Umbilical cord (tissue), 2 donors: ENCODE measurements around the gene CYB561A3. TPM values are rescaled to one million over a fixed set of nuclear protein-coding genes. Genes with fewer than 3 reads are reported as not detected.

Experiments
- DNase-seq: peaks from one replicate; pipeline ENCODE4 v3.0.0-alpha.2; 2015; ENCODE audit warnings: low spot score
- total RNA-seq: library from RNA; depleted of rRNA; stranded (reverse); fragments of >200 nt; gene quantifications from one replicate; pipeline ENCODE4 v1.2.3, GENCODE V29; 2014; ENCODE audit warnings: low replicate concordance; ENCODE audit not compliant: insufficient read depth

Gene CYB561A3
- total RNA-seq, 1 donor from 2014 or later, result 26.2 TPM

DNA sequence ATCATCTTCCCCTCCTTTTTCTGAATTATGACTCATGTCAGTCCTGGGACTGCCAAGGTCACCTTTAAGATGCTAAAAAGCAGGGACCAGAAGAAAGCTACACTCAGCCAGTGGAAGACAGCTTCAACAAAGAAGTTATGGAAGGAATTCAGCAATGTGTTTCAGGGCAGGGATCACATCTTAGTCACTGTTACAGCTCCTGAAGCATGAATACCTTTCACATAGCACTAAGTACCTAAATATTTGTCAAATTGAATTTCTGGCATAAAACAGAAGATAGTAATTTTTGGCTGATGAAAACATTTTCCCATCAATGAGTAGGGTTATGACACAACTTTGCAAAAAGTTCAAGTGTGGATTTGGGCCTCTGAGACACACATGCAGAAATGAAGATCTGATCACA, 34.0 kb downstream of the CYB561A3 start:
- DNase-seq, result no peak

DNA sequence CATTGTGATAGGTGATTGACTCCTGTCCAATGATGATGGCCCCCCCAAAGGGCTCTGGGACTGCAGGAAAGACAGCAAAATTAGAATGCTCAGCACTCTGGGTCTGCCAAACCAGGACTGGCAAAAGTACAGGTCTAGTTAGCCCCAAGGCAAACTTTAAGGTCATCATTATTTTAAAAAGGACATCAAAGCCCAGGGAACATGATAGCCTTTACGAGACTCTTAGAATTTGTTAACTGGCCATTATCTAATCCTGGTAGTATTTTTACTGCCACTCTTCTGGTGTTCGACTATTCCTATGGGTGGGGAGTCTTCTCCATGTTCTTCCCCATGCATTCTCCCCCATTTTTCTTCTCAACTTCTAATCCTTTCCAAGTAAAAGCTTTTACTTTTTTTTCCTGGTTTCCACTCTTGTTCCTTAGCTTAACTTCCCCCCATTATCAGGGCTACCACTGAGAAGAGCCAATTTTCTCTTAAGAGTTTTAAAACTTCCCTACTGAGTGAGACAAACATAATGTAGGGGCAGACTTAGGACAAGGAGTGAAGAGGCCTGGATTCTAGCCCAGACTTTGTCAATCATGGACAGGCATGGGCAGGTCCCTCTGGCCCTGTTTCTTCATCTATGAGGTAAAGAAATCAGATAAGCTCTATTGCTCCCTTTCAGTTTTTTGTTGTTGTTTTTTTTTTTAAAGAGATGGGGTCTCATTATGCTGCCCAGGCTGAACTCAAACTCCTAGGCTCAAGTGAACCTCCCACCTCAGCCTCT, 35.9 kb downstream of the CYB561A3 start:
- peak; percentile 60 for DNase-seq

DNA sequence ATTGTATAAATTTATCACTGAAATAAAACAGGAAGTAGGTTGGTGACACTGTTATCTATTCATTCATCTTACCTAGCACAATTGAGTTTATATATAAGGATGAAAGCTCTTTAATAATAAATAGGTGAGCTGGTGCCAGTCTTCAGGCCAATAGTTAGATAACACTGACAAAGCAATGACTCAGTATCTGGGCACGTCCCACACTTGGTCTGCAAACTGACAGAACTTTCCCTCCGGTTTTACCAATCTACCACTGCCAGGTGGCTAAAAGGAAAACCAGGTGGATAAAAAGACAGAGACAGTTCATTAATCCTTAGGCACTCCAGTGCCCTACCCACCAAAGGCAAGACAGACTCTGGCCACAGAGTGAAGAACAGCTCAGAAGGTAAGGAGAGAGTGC, 46.4 kb downstream of the CYB561A3 start:
- DNase-seq, result no peak

DNA sequence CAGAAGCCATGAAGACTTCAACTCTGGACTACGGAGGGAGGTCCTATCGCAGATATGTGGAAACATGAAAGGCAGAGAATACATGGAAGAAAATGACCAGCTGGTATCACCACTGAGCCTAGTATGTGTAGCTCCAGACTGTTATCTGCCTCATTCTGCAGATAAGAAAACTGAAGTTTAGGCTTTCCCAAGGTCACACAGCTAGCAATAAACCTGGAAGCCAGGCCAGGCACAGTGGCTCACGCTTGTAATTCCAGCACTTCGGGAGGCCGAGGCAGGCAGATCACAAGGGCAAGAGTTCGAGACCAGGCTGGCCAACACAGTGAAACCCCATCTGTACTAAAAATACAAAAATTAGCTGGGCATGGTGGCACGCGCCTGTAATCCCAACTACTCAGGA, 50.9 kb downstream of the CYB561A3 start:
- no peak for DNase-seq

DNA sequence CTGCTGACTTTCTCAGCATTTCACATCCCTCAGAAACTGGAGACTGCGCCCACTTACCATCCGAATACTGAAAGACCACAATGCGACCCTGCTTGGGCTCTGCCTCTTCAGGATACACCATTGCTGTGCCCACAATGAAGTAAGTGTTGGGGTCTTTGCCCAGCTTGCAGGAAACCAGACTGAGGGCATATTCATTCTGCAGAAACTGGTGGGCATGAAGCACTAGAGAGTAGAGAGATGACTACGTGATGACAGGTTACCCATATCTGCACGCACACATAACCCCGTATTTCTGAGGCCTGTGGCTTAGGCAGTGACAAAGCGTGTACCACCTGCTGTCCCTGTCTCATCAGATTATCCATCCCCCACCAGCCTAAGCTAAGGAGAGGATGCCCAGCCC, 51.9 kb downstream of the CYB561A3 start:
- DNase-seq, result no peak

DNA sequence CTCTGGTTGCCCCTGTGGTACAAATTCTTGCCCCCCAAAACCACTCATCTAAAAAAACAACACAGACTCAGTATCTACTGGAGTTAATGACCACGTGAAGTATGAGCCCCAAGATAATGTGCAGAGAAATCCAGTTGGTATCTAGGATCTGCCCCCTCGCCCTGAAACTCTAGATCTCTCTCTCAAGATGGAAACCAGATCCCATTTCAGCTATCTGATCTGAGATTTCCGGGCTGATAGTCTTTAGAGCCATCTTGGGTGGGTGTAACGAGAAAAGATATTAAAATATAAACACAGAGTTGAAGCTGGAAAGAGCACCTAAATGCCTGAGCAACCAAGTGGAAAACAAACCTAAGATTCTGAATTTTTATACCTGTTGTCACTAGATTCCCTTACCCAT, 52.5 kb downstream of the CYB561A3 start:
- DNase-seq, result no peak

DNA sequence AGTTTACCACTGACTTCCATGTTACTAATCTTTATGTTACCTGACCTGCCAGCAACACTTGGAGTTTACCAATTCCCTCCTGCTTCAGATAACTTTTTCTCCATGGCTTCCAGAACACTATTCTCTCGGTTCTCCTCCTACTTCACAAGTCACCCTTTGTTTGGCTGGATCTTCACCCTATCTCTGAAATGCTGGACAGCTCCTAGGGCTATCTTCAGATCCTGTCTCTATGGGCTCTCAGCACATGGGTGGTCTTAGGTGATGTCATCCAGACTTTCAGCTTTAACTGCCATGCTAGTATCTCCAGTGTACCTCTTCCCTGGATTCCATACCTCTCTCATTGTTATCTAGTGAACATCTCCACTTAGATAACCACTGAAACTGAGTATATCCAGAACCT, 54.3 kb downstream of the CYB561A3 start:
- no peak for DNase-seq

DNA sequence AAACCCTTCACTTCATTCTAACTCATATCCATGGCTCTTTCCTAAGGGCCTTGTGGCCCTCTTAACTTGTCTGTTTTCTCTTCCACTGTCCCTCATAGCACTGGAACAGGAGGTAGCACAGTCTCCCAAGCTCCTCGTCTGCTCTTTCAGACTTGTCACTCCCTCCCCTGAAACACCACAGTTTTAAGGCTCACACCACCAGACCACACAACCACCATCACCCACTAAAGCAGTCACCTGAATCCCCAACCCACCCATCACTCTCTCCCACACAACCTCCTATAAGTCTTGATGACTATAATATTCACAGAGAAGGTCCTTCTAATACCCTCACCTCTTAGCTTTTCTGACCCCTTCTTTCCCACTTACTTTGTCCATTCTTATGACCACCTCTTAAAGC, 55.5 kb downstream of the CYB561A3 start:
- no peak for DNase-seq

DNA sequence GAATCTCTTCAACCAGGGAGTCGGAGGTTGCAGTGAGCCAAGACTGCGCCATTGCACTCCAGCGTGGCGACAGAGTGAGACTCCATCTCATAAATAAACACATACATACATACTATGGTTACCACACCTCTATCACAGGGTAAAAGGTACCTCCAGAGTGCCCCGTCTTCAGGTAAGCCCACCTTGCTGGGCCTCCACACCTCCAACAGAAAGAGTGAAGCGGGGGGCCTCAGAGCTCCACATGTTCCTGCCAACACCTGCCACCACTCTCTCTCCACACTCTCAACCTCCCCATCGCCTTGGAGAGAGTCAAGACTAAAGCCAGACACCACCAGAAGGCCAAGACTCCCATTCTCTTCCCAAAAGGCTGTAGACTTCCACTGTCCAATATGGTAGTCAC, 56.3 kb downstream of the CYB561A3 start:
- DNase-seq, result no peak

DNA sequence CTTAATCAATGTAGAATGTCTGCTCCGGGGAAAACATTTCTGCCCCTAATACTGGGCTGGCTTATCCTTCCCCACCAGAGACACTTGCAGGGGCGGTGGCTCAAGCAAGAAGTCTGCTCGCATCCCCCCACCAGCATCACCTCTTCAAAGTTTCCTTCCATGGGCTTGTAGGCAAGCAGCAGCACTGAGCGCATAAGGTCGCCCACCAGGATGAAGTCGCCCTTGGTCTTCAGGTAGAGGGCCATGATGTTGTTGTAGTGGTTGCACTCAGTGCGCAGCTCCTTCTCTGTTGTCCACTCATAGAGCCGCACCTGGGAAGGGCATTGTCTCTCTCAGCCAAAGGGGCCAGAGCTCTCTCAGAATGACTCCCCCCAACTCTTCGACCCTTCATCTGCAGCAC, 58.0 kb downstream of the CYB561A3 start:
- DNase-seq, result no peak

DNA sequence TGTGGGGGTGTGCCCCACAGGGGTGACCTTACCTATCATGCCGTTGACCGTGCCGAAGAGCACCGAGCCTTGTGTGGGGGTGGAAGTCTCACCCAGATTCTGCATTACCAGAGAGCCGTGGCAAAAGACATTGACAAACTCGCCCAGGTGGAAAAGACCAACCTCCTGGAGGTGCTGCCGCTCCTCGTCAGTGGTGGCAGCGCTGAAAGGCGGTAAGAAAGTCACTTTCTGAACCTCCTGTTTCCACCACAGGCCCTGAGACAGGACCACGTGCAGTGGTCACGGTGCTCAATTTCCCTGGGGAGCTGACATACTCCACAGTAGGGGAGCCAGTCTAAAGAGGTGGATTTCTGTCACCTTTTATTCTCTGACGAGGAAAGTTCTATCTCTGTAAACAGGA, 59.1 kb downstream of the CYB561A3 start:
- DNase-seq, result no peak

Other genes with a start within 250 kb of the CYB561A3 start
- gene VPS37C, start 200.5 kb downstream of the CYB561A3 start, total RNA-seq, result 11.1 TPM
- gene PGA3, start 158.4 kb downstream of the CYB561A3 start, total RNA-seq, result 37.8 TPM
- gene PGA4, start 139.5 kb downstream of the CYB561A3 start, total RNA-seq, result 30.8 TPM
- gene PGA5, start 120.7 kb downstream of the CYB561A3 start, total RNA-seq, result 8.9 TPM
- not detected for gene VWCE, start 66.6 kb downstream of the CYB561A3 start, total RNA-seq
- 243 TPM for gene DDB1, start 28.8 kb downstream of the CYB561A3 start, total RNA-seq
- gene TKFC, start 28.7 kb downstream of the CYB561A3 start, total RNA-seq, result 22.4 TPM
- gene TMEM138, start 492 bp upstream of the CYB561A3 start, total RNA-seq, result 16.6 TPM
- 16.9 TPM for gene TMEM216, start 30.7 kb upstream of the CYB561A3 start, total RNA-seq
- gene CPSF7, start 68.1 kb upstream of the CYB561A3 start, total RNA-seq, result 18.3 TPM
- 57.3 TPM for gene SDHAF2, start 68.2 kb upstream of the CYB561A3 start, total RNA-seq
- not detected for gene LRRC10B, start 146.9 kb upstream of the CYB561A3 start, total RNA-seq
- 1.4 TPM for gene SYT7, start 219.2 kb upstream of the CYB561A3 start, total RNA-seq